Measurements from ENCODE around the gene NFIC. TPM values are rescaled to one million over a fixed set of nuclear protein-coding genes. Genes with fewer than 3 reads are reported as not detected.
A peak's percentile ranks its signal among the peaks of the same experiment; 100 is the strongest.
"Not testable (repeated sequence)": the region's sequence is repeated elsewhere in the genome, so short reads cannot be mapped to it uniquely, and the experiment has no call there.

The NFIC gene
- total and polyA plus RNA-seq, 4 donors, result 17.2 to 56.2 (median 40.4) TPM

DNA sequence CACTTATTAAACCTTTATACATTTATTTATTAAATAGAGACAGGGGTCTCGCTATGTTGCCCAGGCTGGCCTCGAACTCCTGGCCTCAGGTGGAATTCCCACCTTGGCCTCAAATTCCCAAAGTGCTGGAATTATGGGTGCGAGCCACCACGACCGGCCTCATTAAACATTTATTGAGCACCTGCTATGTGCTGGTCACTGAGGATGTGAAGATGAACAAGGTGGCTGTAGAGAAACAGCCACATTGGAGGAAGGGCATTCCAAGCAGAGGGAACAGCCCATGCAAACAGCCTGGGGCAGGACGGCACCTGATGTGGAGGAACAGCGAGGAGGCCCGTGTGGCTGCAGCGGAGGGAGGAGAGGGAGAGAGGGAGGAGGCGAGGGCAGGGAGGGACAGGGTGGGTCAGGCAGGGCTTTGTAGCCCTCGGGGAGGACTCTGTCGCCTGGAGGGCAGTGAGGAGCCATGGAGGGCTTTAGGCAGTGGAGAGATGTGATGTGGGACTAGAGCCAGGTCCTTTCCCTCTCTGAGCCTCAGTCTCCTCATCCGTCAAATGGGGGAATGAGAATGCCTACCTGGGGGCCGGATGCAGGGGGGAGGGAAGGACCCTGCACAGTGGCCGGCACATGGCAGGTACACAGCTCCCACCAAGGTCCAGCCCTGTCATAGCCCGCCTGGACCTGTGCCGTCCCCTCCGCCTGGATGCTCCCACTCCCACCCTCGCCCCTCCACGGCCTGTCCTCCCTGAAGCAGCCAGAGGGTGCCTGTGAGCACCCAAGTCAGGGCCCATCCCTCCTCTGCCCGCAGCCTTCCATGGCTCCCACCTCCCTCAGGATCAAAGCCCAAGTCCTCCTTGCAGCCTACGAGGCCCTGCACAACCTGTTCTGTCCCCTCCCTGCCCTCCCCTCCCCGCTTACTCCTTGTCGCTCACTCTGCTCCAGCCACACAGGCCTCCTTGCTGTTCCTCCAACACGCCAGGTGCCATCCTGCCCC lies 21.5 kb upstream of the NFIC start:
- peaks cover under 1% of the 10 kb centered on the region for H3K27me3 ChIP-seq (ENCODE audit: control insufficient read depth, insufficient read depth, low read length)
- H3K4me3 ChIP-seq (ENCODE audit: low read depth, low read length), result no peak overlapping the region
- H3K9me3 ChIP-seq (ENCODE audit: control insufficient read depth, insufficient read depth, low read length), result no peaks in the 10 kb centered on the region
- no peak overlapping the region for H3K27ac ChIP-seq (ENCODE audit: low read depth, low read length)
- 86% methylated on average over 18 of the region's 25 CpGs for WGBS (ENCODE audit: insufficient coverage)
- no peak for DNase-seq (ENCODE audit: low read depth in 4 of 6, low spot score in 6 of 6)
- H3K36me3 ChIP-seq (ENCODE audit: control insufficient read depth, insufficient read depth, low read length), result no peaks in the 10 kb centered on the region
- peaks cover 23% of the 10 kb centered on the region for H3K4me1 ChIP-seq (ENCODE audit: control insufficient read depth, insufficient read depth, low read length)

DNA sequence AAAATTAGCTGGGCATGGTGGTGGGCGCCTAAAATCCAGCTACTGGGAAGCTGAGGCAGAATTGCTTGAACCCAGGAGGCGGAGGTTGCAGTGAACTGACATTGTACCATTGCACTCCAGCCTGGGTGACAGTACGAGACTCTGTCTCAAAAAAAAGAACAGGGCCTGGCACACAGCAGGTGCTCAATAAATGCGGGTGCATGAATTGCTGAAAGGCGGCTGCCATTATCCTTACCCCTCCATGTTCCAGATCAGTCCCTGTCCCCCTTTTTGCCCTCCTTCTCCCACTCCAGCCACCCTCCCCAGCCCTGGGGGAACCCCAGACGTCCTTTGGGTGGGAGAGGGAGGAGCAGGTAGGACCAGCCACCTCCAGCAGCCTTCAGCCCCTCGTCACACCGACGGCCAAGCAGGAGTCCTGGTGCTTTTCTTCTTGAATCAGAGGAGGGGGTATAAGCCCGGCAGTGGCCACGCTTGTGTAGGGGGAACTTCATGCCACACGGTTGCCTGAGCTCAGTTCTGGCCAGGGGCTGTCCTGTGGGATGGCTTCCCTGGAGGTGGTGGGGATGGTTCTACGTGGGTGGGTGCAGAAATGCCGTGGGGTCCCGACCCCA lies 20.4 kb upstream of the NFIC start:
- no peaks in the 10 kb centered on the region for H3K9me3 ChIP-seq (ENCODE audit: control insufficient read depth, insufficient read depth, low read length)
- H3K4me1 ChIP-seq (ENCODE audit: control insufficient read depth, insufficient read depth, low read length), result peaks cover 23% of the 10 kb centered on the region
- no peaks in the 10 kb centered on the region for H3K36me3 ChIP-seq (ENCODE audit: control insufficient read depth, insufficient read depth, low read length)
- no peak overlapping the region for H3K4me3 ChIP-seq (ENCODE audit: low read depth, low read length)
- H3K27ac ChIP-seq (ENCODE audit: low read depth, low read length), result peak overlapping the region; percentile 67
- no peaks in the 10 kb centered on the region for H3K27me3 ChIP-seq (ENCODE audit: control insufficient read depth, insufficient read depth, low read length)
- DNase-seq (ENCODE audit: low read depth in 4 of 6, low spot score in 6 of 6), result no peak
- WGBS (ENCODE audit: insufficient coverage), result 51% methylated on average over 11 of the region's 15 CpGs

DNA sequence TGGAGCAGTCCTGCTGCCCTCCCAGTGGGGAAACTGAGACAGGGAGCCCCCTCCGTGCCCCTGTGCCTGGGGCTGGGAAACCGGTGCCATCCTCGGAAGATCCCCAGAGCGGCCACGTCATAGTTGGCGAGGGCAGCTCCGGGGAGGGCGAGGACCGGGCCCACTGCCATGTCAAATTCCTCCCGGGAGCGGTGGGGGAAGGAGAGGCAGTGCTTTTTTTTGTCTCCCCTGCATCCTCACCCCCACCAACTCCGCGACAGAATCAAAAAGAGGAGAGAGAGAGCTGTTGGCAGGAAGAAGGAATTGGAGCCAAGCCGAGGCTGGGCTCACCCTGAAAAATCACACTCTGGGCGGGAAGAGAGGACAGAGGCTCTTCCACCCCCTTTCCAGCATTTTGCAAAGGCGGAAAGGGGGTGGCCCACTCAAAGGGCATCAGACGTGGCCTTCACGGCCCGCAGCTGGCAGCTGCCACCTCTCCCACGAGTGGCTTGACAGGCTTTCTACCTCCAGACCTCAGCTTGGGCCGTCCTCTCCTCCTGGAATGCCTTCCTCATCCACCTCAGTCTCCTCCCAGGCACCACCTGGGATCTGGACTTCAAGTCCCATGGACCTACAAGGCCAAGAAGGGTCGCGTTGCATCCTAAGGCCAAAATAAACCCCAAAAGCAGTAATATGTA lies 19.6 kb upstream of the NFIC start:
- H3K4me3 ChIP-seq (ENCODE audit: low read depth, low read length), result no peak overlapping the region
- peaks cover 5% of the 10 kb centered on the region for H3K27me3 ChIP-seq (ENCODE audit: control insufficient read depth, insufficient read depth, low read length)
- peak in 4 of 6 donors; percentile 64 to 96 (median 81) for DNase-seq (ENCODE audit: low read depth in 4 of 6, low spot score in 6 of 6)
- 23% methylated on average over 8 of the region's 23 CpGs for WGBS (ENCODE audit: insufficient coverage)
- H3K36me3 ChIP-seq (ENCODE audit: control insufficient read depth, insufficient read depth, low read length), result no peaks in the 10 kb centered on the region
- H3K4me1 ChIP-seq (ENCODE audit: control insufficient read depth, insufficient read depth, low read length), result peaks cover 23% of the 10 kb centered on the region
- H3K27ac ChIP-seq (ENCODE audit: low read depth, low read length), result peak overlapping the region; percentile 67
- H3K9me3 ChIP-seq (ENCODE audit: control insufficient read depth, insufficient read depth, low read length), result no peaks in the 10 kb centered on the region

DNA sequence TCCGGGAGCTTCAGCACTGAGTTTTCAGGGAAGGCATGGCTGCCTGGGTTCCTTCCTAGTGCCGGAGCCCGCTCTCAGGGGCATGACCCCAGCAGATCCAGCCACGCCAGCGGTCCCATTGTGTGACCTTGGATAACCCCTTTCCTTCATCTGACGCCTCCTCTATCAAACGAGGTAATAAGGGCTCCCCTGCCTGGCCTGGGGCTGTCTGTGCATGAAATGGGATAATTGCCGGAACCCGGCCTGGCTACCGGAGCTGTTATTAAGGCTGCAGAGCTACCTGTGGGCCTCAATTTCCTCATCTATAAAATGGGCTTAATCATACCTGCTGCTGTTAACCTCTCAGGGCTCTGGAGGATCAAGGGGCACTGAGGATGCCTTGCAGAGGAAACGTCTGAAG lies 18.3 kb upstream of the NFIC start:
- H3K27ac ChIP-seq (ENCODE audit: low read depth, low read length), result no peak overlapping the region
- 75% methylated on average over 10 of the region's 11 CpGs for WGBS (ENCODE audit: insufficient coverage)
- no peaks in the 10 kb centered on the region for H3K36me3 ChIP-seq (ENCODE audit: control insufficient read depth, insufficient read depth, low read length)

DNA sequence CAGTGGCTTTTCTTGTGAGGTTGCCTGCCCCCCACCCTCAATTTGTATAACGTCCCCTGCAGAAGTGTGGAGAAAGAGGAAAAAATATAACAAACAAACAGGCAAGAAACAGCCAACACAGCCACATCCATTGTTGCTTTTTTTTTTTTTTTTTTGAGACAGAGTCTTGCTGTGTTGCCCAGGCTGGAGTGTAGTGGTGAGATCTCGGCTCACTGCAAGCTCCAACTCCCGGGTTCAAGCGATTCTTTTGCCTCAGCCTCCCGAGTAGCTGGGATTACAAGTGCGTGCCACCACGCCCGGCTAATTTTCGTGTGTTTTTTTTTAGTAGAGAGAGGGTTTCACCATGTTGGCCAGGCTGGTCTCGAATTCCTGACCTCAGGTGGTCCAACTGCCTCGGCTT lies 17.9 kb upstream of the NFIC start:
- H3K4me1 ChIP-seq (ENCODE audit: control insufficient read depth, insufficient read depth, low read length), result peaks cover 21% of the 10 kb centered on the region
- H3K4me3 ChIP-seq (ENCODE audit: low read depth, low read length); H3K27ac ChIP-seq (ENCODE audit: low read depth, low read length); H3K27me3 ChIP-seq (ENCODE audit: control insufficient read depth, insufficient read depth, low read length); H3K36me3 ChIP-seq (ENCODE audit: control insufficient read depth, insufficient read depth, low read length); H3K9me3 ChIP-seq (ENCODE audit: control insufficient read depth, insufficient read depth, low read length); DNase-seq (ENCODE audit: low read depth in 4 of 6, low spot score in 6 of 6): not testable (repeated sequence)
- 94% methylated on average over 9 of the region's 11 CpGs for WGBS (ENCODE audit: insufficient coverage)

More for the DNA sequence above, 18.3 kb upstream of the NFIC start:
- Histone ChIP-seq H3K9me3 (ENCODE audit: control insufficient read depth, insufficient read depth, low read length) (no peaks in the 10 kb centered on the region), H3K4me1 (ENCODE audit: control insufficient read depth, insufficient read depth, low read length) (peaks cover 23% of the 10 kb centered on the region), H3K4me3 (ENCODE audit: low read depth, low read length) (no peak overlapping the region), H3K27me3 (ENCODE audit: control insufficient read depth, insufficient read depth, low read length) (peaks cover 5% of the 10 kb centered on the region)
- no peak for DNase-seq (ENCODE audit: low read depth in 4 of 6, low spot score in 6 of 6)

DNA sequence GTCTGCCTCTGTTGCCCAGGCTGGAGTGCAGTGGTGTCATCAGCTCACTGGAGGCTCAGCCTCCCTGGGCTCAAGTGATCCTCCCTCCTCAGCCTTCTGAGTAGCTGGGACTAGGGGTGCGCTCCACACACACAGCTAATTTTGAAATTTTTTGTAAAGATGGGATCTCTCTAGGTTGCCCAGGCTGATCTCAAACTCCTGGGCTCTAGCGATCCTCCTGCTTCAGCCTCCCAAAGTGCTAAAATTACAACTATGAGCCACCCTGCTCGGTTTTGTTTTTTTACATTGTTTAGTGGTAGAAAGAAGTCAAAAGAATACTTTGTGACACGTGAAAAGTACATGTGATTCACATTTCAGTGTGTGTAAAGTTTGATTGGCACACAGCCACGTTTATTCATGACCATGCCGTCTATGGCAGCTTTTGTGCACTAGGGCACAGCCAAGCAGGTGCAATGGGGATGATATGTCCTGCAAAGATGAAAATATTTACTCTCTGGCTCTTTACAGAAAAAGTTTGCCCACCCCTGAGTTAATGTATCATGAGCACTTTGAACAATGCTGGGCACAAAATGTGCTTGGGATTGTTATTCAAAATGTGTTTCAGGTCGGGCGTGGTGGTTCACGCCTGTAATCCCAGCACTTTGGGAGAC lies 16.2 kb upstream of the NFIC start:
- Histone ChIP-seq H3K36me3 (ENCODE audit: control insufficient read depth, insufficient read depth, low read length) (no peaks in the 10 kb centered on the region), H3K9me3 (ENCODE audit: control insufficient read depth, insufficient read depth, low read length) (peaks cover 3% of the 10 kb centered on the region), H3K4me1 (ENCODE audit: control insufficient read depth, insufficient read depth, low read length) (peaks cover 21% of the 10 kb centered on the region), H3K4me3 (ENCODE audit: low read depth, low read length) (no peak overlapping the region), H3K27ac (ENCODE audit: low read depth, low read length) (no peak overlapping the region), H3K27me3 (ENCODE audit: control insufficient read depth, insufficient read depth, low read length) (peaks cover 5% of the 10 kb centered on the region)
- DNase-seq (ENCODE audit: low read depth in 4 of 6, low spot score in 6 of 6), result no peak
- WGBS (ENCODE audit: insufficient coverage), result 48% methylated on average over 6 of the region's 9 CpGs

DNA sequence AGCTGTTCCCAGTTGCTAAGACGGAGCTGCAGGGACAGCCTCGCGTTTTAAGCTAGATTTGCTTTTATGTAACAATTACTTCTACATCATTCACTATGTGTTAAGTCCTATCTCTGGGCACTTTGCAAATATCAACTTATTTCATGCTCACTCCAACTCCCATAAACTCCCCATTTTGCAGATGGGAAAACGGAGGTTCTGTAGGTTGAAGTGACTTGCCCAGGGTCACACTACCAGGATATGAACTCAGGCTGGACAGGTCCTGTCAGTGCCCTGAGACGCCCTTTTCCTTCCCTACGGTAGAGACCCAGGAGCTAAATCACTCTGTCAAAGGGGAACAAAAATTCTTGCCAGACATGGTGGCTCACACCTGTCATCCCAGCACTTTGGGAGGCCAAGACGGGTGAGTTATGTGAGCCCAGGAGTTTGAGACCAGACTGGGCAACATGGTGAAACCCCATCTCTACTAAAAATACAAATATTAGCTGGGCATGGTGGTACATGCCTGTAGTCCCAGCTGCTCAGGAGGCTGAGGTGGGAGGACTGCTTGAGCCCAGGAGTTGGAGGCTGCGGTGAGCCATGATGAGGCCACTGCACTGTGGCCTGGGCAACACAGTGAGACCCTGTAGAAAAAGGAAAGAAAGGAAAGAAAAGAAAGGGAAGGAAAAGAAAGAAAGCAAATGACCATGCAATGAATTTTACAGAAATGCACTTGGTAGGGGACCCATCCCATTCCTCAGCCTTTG lies 14.5 kb upstream of the NFIC start:
- Histone ChIP-seq H3K4me3 (ENCODE audit: low read depth, low read length) (no peak overlapping the region), H3K36me3 (ENCODE audit: control insufficient read depth, insufficient read depth, low read length) (no peaks in the 10 kb centered on the region), H3K27ac (ENCODE audit: low read depth, low read length) (no peak overlapping the region), H3K27me3 (ENCODE audit: control insufficient read depth, insufficient read depth, low read length) (peaks cover 5% of the 10 kb centered on the region), H3K9me3 (ENCODE audit: control insufficient read depth, insufficient read depth, low read length) (peaks cover 3% of the 10 kb centered on the region), H3K4me1 (ENCODE audit: control insufficient read depth, insufficient read depth, low read length) (peaks cover 8% of the 10 kb centered on the region)
- WGBS (ENCODE audit: insufficient coverage), result 80% methylated on average over 3 of the region's 8 CpGs
- DNase-seq (ENCODE audit: low read depth in 4 of 6, low spot score in 6 of 6), result no peak

DNA sequence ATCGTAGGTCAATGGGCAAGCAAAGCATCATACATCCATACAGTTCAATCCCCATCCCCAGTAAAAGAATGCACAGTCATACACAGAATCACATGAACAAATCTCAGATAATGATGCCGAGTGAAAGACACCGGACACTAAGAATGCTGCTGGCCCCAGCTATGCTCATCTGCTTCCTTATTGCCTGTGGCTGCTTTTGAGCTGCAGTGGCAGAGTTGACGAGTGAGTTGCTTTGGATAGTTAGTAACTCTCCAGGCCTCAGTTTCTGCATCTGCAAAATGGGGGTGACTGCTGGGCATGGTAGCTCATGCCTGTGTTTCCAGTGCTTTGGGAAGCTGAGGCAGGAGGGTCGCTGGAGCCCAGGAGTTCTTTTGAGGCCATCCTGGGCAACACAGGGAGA lies 12.9 kb upstream of the NFIC start:
- H3K4me3 ChIP-seq (ENCODE audit: low read depth, low read length), result no peak overlapping the region
- WGBS (ENCODE audit: insufficient coverage), result 48% methylated on average over 5 of the region's 5 CpGs
- H3K27ac ChIP-seq (ENCODE audit: low read depth, low read length), result no peak overlapping the region
- H3K9me3 ChIP-seq (ENCODE audit: control insufficient read depth, insufficient read depth, low read length), result peaks cover 3% of the 10 kb centered on the region
- peaks cover 11% of the 10 kb centered on the region for H3K4me1 ChIP-seq (ENCODE audit: control insufficient read depth, insufficient read depth, low read length)
- H3K36me3 ChIP-seq (ENCODE audit: control insufficient read depth, insufficient read depth, low read length), result no peaks in the 10 kb centered on the region
- DNase-seq (ENCODE audit: low read depth in 4 of 6, low spot score in 6 of 6), result no peak
- peaks cover 7% of the 10 kb centered on the region for H3K27me3 ChIP-seq (ENCODE audit: control insufficient read depth, insufficient read depth, low read length)

DNA sequence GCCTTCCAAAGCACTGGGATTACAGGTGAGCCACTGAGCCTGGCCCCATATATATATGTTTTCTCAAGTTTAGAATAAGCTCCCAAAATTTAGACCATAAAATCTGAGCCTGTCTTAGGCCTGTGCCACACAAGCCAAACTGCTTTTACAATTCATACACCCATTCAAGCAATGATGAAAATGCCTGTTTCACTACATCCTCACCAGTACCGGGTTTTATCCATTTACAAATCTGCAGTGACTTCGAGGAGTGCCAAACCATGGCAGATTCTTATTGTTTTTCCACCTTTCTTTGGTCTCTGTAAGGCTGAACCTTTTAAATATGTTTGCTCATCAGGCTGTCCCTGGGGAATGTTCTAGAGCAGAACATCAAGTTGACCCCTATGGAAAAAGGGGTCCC lies 9.6 kb upstream of the NFIC start:
- Histone ChIP-seq H3K27ac (ENCODE audit: low read depth, low read length) (no peak overlapping the region), H3K4me1 (ENCODE audit: control insufficient read depth, insufficient read depth, low read length) (peaks cover 31% of the 10 kb centered on the region), H3K27me3 (ENCODE audit: control insufficient read depth, insufficient read depth, low read length) (peaks cover 2% of the 10 kb centered on the region), H3K36me3 (ENCODE audit: control insufficient read depth, insufficient read depth, low read length) (peaks cover under 1% of the 10 kb centered on the region), H3K4me3 (ENCODE audit: low read depth, low read length) (no peak overlapping the region), H3K9me3 (ENCODE audit: control insufficient read depth, insufficient read depth, low read length) (peaks cover 3% of the 10 kb centered on the region)
- 100% methylated on average over 1 of the region's 2 CpGs for WGBS (ENCODE audit: insufficient coverage)
- DNase-seq (ENCODE audit: low read depth in 4 of 6, low spot score in 6 of 6), result no peak

Data from spinal cord (tissue), 10 donors.